Measurements from ENCODE around the gene ADGRV1. TPM values are rescaled to one million over a fixed set of nuclear protein-coding genes. Genes with fewer than 3 reads are reported as not detected.

The ADGRV1 gene
- total and polyA plus RNA-seq, 12 donors, result 129 to 2,577 (median 695) TPM

GRCh38 chr5:91074615-91075014 is 516.0 kb downstream of the ADGRV1 start:
- Histone ChIP-seq H3K9me3 (replicated peaks in 1 of 3) (no peaks in the 10 kb centered on the region), H3K36me3 (replicated peaks in 1 of 2) (peaks cover 0 to 14% of the 10 kb centered on the region in 2 donors), H3K27me3 (no peaks in the 10 kb centered on the region), H3K4me1 (replicated peaks in 1 of 2) (peaks cover 5 to 32% of the 10 kb centered on the region in 2 donors), H3K4me3 (no peak overlapping the region), H3K27ac (peak overlapping the region in 1 of 5 donors; percentile 24)
- no peak for TF ChIP-seq POLR2A (IDR thresholded peaks at IDR 0.05)
- TF ChIP-seq CTCF (IDR thresholded peaks at IDR 0.05), result peak in 1 of 6 experiments; percentile 29
- DNase-seq, result no peak
- WGBS, 4 donors, result 95 to 100% (median 98%) methylated on average over 1 of the region's 1 CpG
- intact Hi-C loops (cut with DNase I), result no loop called here

- intact Hi-C loops (cut with DNase I), result no loop called here
- Histone ChIP-seq H3K27ac (no peak overlapping the region), H3K4me1 (replicated peaks in 1 of 2) (peaks cover 5 to 35% of the 10 kb centered on the region in 2 donors), H3K4me3 (no peak overlapping the region), H3K9me3 (replicated peaks in 1 of 3) (no peaks in the 10 kb centered on the region), H3K27me3 (no peaks in the 10 kb centered on the region), H3K36me3 (replicated peaks in 1 of 2) (peaks cover 0 to 14% of the 10 kb centered on the region in 2 donors)
- no peak for TF ChIP-seq POLR2A (IDR thresholded peaks at IDR 0.05)
- TF ChIP-seq CTCF (IDR thresholded peaks at IDR 0.05), result no peak
- DNase-seq, result no peak
These were observed 517.5 kb downstream of the ADGRV1 start for GRCh38 chr5:91076138-91076537.

- WGBS, 4 donors, result 50 to 63% (median 57%) methylated on average over 3 of the region's 3 CpGs
- Histone ChIP-seq H3K9me3 (replicated peaks in 1 of 3) (no peaks in the 10 kb centered on the region), H3K27me3 (no peaks in the 10 kb centered on the region), H3K27ac (peak overlapping the region in 2 of 5 donors; percentile 18 to 62), H3K4me1 (replicated peaks in 1 of 2) (peaks cover 5 to 32% of the 10 kb centered on the region in 2 donors), H3K36me3 (replicated peaks in 1 of 2) (peaks cover 0 to 12% of the 10 kb centered on the region in 2 donors), H3K4me3 (no peak overlapping the region)
- no peak for DNase-seq
- TF ChIP-seq POLR2A (IDR thresholded peaks at IDR 0.05), result no peak
- TF ChIP-seq CTCF (IDR thresholded peaks at IDR 0.05), result no peak
- intact Hi-C loops (cut with DNase I), result no loop called here
These were observed 519.0 kb downstream of the ADGRV1 start for GRCh38 chr5:91077623-91078022.

- no peak overlapping the region for H3K4me3 ChIP-seq
- H3K27ac ChIP-seq, result peak overlapping the region; percentile 16 to 68 (median 60)
- no peaks in the 10 kb centered on the region for H3K27me3 ChIP-seq
- TF ChIP-seq POLR2A (IDR thresholded peaks at IDR 0.05) (no peak), CTCF (IDR thresholded peaks at IDR 0.05) (no peak)
- WGBS, 4 donors, result 28 to 41% (median 33%) methylated on average over 2 of the region's 2 CpGs
- no peak for DNase-seq
- intact Hi-C loops (cut with DNase I), result no loop called here
- H3K9me3 ChIP-seq (replicated peaks in 1 of 3), result no peaks in the 10 kb centered on the region
- peaks cover 5 to 28% of the 10 kb centered on the region in 2 donors for H3K4me1 ChIP-seq (replicated peaks in 1 of 2)
- H3K36me3 ChIP-seq (replicated peaks in 1 of 2), result peaks cover 0 to under 1% of the 10 kb centered on the region in 2 donors
These were observed 520.4 kb downstream of the ADGRV1 start for GRCh38 chr5:91079037-91079436.
